PC-9 (cell line): ENCODE results near the gene AK8.

Experiments used
- EZH2 ChIP-seq: fragments of 200-600 bp; sonication (generic); IDR thresholded peaks from 2 replicates; pipeline ENCODE4 v1.8.0; 2017; ENCODE audit warnings: antibody characterized with exemption, low read depth
- TF ChIP-seq, protein P1 (sequence below): fragments of 200-600 bp; sonication (generic); conservative IDR thresholded peaks from 2 replicates; pipeline ENCODE4 v1.6.1; 2017; ENCODE audit warnings: mixed run types, antibody characterized with exemption, mild to moderate bottlenecking, moderate library complexity

DNA sequence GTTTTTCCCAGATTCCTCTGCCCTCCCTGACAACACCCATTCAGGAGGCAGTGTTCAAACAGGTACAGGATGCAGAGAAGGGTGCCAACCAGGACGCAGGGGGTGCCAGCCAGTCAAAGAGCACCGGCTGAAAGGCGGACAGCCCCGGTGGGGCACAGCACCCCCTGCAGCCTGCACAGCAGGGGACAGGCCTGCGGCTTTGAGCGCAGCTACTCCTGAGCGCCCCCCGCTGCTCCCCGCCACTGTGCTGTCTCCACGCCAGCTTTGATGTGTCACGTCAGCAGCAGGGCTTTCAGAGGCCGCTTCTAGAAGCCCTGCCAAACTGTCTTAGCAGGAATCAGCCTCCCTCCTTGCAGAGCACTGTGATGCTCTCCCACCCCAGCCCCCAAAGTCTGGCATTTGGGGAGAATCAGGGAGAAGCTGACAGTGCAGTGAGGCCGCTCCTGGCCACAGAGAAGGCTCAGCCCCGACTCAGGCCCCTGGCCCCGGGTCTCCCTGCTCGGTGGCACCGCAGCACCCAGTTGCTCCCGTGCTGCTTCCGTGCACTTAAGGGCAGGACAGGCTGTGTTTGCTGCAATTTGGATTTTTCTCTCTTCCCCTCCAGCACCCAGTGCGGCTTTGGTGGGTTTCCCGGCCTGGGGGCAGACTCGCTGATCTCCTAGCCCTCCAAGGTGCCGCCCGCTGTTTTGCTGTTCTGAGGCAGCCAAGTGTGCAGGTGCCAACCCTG is 20.3 kb downstream of the AK8 start:
- TF ChIP-seq, protein P1, sequence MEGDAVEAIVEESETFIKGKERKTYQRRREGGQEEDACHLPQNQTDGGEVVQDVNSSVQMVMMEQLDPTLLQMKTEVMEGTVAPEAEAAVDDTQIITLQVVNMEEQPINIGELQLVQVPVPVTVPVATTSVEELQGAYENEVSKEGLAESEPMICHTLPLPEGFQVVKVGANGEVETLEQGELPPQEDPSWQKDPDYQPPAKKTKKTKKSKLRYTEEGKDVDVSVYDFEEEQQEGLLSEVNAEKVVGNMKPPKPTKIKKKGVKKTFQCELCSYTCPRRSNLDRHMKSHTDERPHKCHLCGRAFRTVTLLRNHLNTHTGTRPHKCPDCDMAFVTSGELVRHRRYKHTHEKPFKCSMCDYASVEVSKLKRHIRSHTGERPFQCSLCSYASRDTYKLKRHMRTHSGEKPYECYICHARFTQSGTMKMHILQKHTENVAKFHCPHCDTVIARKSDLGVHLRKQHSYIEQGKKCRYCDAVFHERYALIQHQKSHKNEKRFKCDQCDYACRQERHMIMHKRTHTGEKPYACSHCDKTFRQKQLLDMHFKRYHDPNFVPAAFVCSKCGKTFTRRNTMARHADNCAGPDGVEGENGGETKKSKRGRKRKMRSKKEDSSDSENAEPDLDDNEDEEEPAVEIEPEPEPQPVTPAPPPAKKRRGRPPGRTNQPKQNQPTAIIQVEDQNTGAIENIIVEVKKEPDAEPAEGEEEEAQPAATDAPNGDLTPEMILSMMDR, result no peak
- TF ChIP-seq EZH2, result no peak
